ENCODE data around the gene RRM1. TPM values are rescaled to one million over a fixed set of nuclear protein-coding genes. Genes with fewer than 3 reads are reported as not detected.

The RRM1 gene
- total and polyA plus RNA-seq, 10 of the 15 experiments (the other 5 are each of a cell fraction or from before 2014, with no cell fraction given): 94.0 to 255 (median 148) TPM

DNA sequence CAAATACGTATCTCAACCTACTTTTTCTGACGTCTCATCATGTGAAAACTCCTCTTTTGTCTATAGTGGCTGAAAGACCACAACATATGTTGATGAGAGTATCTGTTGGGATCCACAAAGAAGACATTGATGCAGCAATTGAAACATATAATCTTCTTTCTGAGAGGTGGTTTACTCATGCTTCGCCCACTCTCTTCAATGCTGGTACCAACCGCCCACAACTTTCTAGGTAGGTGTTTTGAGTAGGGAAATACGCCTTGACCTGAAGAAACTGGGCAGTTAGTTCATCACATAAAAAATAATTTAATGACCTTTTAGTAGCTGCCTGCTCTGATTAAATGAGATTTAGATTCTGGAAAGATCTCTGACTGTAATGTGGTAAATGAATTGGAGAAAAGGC, 17.2 kb downstream of the RRM1 start:
- POLR2A ChIA-PET: no interaction called here
- Histone ChIP-seq H3K4me1 (ENCODE audit: control insufficient read depth, insufficient read depth, low read length) (no peaks in the 10 kb centered on the region), H3K27me3 (replicated peaks in 1 of 2; ENCODE audit: control insufficient read depth in 2 of 2, insufficient read depth in 2 of 2, low read length in 1 of 2) (no peaks in the 10 kb centered on the region), H3K27ac (ENCODE audit: control insufficient read depth, insufficient read depth) (no peak overlapping the region), H3K9me3 (replicated peaks; ENCODE audit: control insufficient read depth, insufficient read depth, low read length) (no peaks in the 10 kb centered on the region; the same call in 2 of the 3 replicates), H3K4me3 (no peak overlapping the region), H2AFZ (ENCODE audit: control insufficient read depth, low read depth, low read length) (no peak overlapping the region), H4K20me1 (ENCODE audit: control insufficient read depth, insufficient read depth) (no peaks in the 10 kb centered on the region), H3K4me2 (ENCODE audit: control insufficient read depth, insufficient read depth) (no peak overlapping the region), H3K36me3 (ENCODE audit: control insufficient read depth in 2 of 2, insufficient read depth in 2 of 2, low read length in 1 of 2) (peaks cover 0 to 19% of the 10 kb centered on the region in 2 experiments; a peak in 2 of 4 replicates), H3K9ac (ENCODE audit: control insufficient read depth, insufficient read depth, low read length) (no peak overlapping the region), H3K79me2 (ENCODE audit: control insufficient read depth, insufficient read depth, low read length) (no peaks in the 10 kb centered on the region)
- FAIRE-seq (no peak), ATAC-seq (no peak), DNase-seq (ENCODE audit: low read depth, low spot score) (no peak)
- no TSS peak for BruUV-seq (replicated peaks)
- intact Hi-C loops (cut with micrococcal nuclease; ENCODE audit: unreplicated experiment) (no loop called here), in situ Hi-C loops (cut with MboI) (no loop called here)
- no peak for TF ChIP-seq JUND (IDR thresholded peaks at IDR 0.05; ENCODE audit: low read depth, low read length)
- TF ChIP-seq, protein P1, sequence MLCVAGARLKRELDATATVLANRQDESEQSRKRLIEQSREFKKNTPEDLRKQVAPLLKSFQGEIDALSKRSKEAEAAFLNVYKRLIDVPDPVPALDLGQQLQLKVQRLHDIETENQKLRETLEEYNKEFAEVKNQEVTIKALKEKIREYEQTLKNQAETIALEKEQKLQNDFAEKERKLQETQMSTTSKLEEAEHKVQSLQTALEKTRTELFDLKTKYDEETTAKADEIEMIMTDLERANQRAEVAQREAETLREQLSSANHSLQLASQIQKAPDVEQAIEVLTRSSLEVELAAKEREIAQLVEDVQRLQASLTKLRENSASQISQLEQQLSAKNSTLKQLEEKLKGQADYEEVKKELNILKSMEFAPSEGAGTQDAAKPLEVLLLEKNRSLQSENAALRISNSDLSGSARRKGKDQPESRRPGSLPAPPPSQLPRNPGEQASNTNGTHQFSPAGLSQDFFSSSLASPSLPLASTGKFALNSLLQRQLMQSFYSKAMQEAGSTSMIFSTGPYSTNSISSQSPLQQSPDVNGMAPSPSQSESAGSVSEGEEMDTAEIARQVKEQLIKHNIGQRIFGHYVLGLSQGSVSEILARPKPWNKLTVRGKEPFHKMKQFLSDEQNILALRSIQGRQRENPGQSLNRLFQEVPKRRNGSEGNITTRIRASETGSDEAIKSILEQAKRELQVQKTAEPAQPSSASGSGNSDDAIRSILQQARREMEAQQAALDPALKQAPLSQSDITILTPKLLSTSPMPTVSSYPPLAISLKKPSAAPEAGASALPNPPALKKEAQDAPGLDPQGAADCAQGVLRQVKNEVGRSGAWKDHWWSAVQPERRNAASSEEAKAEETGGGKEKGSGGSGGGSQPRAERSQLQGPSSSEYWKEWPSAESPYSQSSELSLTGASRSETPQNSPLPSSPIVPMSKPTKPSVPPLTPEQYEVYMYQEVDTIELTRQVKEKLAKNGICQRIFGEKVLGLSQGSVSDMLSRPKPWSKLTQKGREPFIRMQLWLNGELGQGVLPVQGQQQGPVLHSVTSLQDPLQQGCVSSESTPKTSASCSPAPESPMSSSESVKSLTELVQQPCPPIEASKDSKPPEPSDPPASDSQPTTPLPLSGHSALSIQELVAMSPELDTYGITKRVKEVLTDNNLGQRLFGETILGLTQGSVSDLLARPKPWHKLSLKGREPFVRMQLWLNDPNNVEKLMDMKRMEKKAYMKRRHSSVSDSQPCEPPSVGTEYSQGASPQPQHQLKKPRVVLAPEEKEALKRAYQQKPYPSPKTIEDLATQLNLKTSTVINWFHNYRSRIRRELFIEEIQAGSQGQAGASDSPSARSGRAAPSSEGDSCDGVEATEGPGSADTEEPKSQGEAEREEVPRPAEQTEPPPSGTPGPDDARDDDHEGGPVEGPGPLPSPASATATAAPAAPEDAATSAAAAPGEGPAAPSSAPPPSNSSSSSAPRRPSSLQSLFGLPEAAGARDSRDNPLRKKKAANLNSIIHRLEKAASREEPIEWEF (IDR thresholded peaks at IDR 0.05; ENCODE audit: insufficient replicate concordance, low read depth, low read length): no peak
- no peak for TF ChIP-seq YY1 (IDR thresholded peaks at IDR 0.05; ENCODE audit: low read depth, low read length)
- TF ChIP-seq SMARCA5 (IDR thresholded peaks at IDR 0.05): no peak
- no peak for TF ChIP-seq CHD2 (IDR thresholded peaks at IDR 0.05; ENCODE audit: borderline replicate concordance, low read depth, low read length)
- CTCF ChIA-PET: interaction anchor here (1.4 kb wide), 1 partner anchor 18 kb away, joined by 3 read pairs; no protein-coding TSS in a partner anchor
- WGBS (ENCODE audit: insufficient coverage, insufficient replicate concordance, low lambda C conversion rate, missing lambda C conversion rate): 91% methylated on average over 5 of the region's 5 CpGs
- RAD21 ChIA-PET (ENCODE audit: unreplicated experiment): no interaction called here
- SMC1A ChIA-PET (ENCODE audit: uncharacterized antibody, unreplicated experiment): no interaction called here
